Peyer's patch (tissue), 4 donors: ENCODE measurements around the gene TPCN2. TPM values are rescaled to one million over a fixed set of nuclear protein-coding genes. Genes with fewer than 3 reads are reported as not detected.

Experiments
- DNase-seq, 3 donors: peaks; one replicate each; pipeline ENCODE4 v3.0.0-alpha.2; 2017 to 2019
- H3K27ac ChIP-seq, 4 donors: fragments of 200-600 bp; sonication (generic); one replicate each; pipeline ENCODE4 v1.5.1; 2016 to 2019
- H3K27me3 ChIP-seq, 2 donors: fragments of 200-600 bp; sonication (generic); one replicate each; pipeline ENCODE4 v1.5.1; 2019
- H3K36me3 ChIP-seq, 3 donors: fragments of 200-600 bp; sonication (generic); one replicate each; pipeline ENCODE4 v1.5.1; 2016 to 2019
- H3K4me1 ChIP-seq, 4 donors: fragments of 200-600 bp; sonication (generic); one replicate each; pipeline ENCODE4 v1.5.1; 2016 to 2019
- H3K4me3 ChIP-seq, 4 donors: fragments of 200-600 bp; sonication (generic); 1 replicate in 3 of 4; 2 replicates in 1 of 4; pipeline ENCODE4 v1.5.1; 2016 to 2019; ENCODE audit warnings: mild to moderate bottlenecking in 1 of 4
- H3K9me3 ChIP-seq, 4 donors: fragments of 200-600 bp; sonication (generic); one replicate each; pipeline ENCODE4 v1.5.1; 2016 to 2019; ENCODE audit warnings: mild to moderate bottlenecking in 1 of 4
- POLR2A ChIP-seq, 2 donors: fragments of 450-650 bp; IDR thresholded peaks; one replicate each; pipeline ENCODE4 v1.5.1; 2017; ENCODE audit warnings: antibody characterized with exemption in 2 of 2, mild to moderate bottlenecking in 2 of 2, moderate library complexity in 2 of 2
- total RNA-seq, 4 donors: library from RNA; depleted of rRNA; stranded (reverse); fragments of >200 nt; gene quantifications; one replicate each; pipeline ENCODE4 v1.1.0, GENCODE V29; 2016
- TF ChIP-seq, protein P1 (sequence below), 6 experiments: fragments of 450-650 bp in 4 of 6; fragments of 200-600 bp in 2 of 6; sonication (generic) in 1 of 6; IDR thresholded peaks; one replicate each; pipeline ENCODE4 v1.5.1; 2017 to 2019; ENCODE audit warnings: antibody characterized with exemption in 6 of 6, mild to moderate bottlenecking in 3 of 6, moderate library complexity in 1 of 6

Gene TPCN2
- total RNA-seq, 4 donors from 2014 or later: 22.4 to 42.5 (median 33.0) TPM

DNA sequence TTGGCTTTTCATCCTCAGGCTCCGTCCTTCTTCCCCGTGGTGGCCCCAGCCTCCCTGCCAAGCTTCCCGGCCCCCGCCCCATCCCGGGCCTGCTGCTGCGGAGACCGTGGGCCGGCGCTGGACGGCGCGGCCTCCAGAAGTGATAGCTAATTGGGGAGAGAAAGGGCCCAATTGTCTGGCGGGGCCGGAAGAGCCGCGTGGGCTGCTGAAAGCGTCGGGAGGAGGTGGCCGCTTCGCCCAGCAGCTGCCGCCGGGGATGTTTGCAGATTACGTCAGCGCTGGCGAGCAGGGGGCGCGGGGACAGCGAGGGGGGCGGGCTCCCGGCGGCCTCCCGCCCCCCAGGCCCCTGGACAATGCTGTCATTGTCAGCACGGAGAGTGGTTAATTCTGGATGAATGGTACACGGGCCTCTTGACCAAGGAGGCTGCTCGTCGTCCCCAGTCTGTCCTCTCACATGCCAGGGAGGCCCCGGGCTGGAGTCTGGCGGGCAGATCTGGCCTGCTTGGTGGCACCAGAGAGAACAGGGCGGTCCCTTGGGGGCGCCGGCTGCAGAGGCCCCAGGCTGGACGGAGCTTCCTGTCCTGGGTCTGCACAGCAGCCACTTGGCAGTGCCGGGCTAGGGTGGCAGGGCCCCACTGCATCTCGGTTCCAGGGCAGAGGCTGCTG is 108.6 kb downstream of the TPCN2 start:
- Histone ChIP-seq H3K4me1 (peaks cover 0 to 9% (median 0%) of the 10 kb centered on the region in 4 donors), H3K27me3 (no peaks in the 10 kb centered on the region), H3K9me3 (no peaks in the 10 kb centered on the region), H3K4me3 (peak overlapping the region in 1 of 4 donors; percentile 11), H3K36me3 (no peaks in the 10 kb centered on the region), H3K27ac (peak overlapping the region in 1 of 4 donors; percentile 3)
- TF ChIP-seq POLR2A (IDR thresholded peaks at IDR 0.05): no peak
- TF ChIP-seq, protein P1, sequence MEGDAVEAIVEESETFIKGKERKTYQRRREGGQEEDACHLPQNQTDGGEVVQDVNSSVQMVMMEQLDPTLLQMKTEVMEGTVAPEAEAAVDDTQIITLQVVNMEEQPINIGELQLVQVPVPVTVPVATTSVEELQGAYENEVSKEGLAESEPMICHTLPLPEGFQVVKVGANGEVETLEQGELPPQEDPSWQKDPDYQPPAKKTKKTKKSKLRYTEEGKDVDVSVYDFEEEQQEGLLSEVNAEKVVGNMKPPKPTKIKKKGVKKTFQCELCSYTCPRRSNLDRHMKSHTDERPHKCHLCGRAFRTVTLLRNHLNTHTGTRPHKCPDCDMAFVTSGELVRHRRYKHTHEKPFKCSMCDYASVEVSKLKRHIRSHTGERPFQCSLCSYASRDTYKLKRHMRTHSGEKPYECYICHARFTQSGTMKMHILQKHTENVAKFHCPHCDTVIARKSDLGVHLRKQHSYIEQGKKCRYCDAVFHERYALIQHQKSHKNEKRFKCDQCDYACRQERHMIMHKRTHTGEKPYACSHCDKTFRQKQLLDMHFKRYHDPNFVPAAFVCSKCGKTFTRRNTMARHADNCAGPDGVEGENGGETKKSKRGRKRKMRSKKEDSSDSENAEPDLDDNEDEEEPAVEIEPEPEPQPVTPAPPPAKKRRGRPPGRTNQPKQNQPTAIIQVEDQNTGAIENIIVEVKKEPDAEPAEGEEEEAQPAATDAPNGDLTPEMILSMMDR (IDR thresholded peaks at IDR 0.05): no peak
- peak in 1 of 3 donors; percentile 44 for DNase-seq

DNA sequence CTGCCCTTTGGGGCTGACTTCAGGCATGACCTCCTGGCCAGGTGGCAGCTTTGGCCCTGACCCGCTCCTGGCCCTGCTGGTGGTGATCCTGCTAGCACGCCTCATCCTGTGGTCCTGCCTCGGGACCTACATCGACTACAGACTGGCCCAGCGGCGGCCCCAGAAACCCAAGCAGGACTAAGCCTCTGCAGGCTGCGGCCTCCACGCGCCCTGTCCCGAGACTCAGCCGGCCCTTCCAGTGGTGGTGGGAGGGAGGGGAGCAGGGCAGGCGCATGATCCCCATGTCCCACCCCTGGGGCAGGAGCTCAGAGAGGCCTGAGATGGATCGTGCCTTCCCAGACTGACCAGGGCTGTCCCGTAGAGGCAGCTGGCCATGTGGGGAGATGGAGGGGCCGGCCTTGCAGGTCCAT is 109.1 kb downstream of the TPCN2 start:
- Histone ChIP-seq H3K4me3 (no peak overlapping the region), H3K27me3 (no peaks in the 10 kb centered on the region), H3K27ac (no peak overlapping the region), H3K9me3 (no peaks in the 10 kb centered on the region), H3K36me3 (no peaks in the 10 kb centered on the region), H3K4me1 (peaks cover 0 to 9% (median 0%) of the 10 kb centered on the region in 4 donors)
- DNase-seq: peak in 1 of 3 donors; percentile 34
- TF ChIP-seq, protein P1 (IDR thresholded peaks at IDR 0.05): no peak
- no peak for TF ChIP-seq POLR2A (IDR thresholded peaks at IDR 0.05)

DNA sequence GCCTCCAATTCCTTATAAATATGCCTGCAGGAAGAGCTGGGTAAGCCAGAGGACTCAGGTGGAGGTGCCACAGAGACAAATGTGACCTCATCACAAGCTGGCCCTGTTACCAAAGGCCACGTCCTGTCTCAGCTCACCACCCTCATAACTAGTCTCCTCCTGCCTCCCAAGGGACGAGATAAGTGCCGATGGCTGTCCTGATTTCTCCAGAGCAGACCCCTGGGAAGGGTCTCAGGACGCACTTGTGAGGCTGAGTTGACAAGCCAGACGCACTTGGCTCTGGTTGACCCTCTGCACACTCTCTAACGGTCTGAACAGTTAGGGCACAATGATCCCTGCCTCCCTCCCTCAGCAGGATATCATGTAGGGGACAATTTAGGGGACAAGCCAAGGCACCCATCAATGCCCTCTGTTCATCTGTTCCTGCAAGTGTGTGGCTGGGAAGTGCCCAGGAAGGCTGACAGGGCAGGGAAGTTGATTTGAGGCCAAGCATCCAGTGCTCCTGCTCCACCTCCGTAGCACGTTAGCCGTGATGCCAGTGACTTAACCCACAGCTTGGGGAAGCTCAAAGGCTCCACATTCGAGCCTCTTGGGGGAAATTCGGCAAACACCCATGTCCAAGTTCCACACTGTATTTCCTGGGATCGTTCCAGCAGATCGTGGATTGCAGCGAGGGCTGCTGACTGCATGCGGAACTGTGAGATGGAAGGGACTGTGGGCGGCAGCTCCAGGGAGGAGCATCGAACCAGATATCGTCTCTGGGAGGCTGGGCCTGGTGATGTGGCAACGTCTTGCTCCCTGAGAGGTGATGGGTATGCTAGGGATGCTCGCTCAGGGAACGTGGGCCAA is 109.8 kb downstream of the TPCN2 start:
- Histone ChIP-seq H3K27ac (no peak overlapping the region), H3K9me3 (no peaks in the 10 kb centered on the region), H3K4me3 (no peak overlapping the region)

DNA sequence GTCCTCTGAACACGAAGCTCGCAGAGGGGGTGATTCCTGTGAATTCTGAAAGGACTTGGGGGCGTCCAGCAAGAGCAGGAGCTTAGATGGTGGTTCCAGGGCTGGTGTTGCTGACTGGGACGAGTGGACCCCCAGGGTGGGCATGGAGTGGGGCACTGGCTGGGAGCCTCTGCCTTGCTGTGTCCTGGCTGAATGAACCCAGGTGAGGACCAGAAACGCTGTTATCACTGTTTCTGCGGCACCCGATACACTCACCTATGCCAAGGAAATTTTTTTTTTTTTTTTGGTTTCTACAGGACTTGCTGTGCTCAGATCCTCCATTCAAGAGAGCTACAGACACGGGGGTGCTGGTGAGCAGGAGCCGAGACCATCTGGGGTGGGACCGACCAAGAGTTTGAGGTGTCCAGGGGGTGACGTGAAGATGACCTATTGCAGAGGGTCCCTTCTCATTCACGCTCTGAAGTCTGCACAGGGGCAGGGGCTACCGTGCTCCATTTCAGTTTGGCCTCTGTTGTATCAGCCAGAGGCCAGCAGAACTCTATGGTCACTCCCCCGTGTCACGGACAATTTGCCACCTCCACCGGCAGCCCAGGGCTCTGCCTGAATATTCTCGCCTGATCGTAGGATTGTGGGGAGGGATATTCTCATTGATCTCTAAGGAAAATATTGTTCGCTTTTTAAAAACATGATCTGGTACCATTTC is 110.6 kb downstream of the TPCN2 start:
- peaks cover 0 to 9% (median 0%) of the 10 kb centered on the region in 4 donors for H3K4me1 ChIP-seq
- TF ChIP-seq, protein P1 (IDR thresholded peaks at IDR 0.05): no peak
- no peak for TF ChIP-seq POLR2A (IDR thresholded peaks at IDR 0.05)
- H3K27me3 ChIP-seq: no peaks in the 10 kb centered on the region
- DNase-seq: no peak
- H3K9me3 ChIP-seq: no peaks in the 10 kb centered on the region
- H3K36me3 ChIP-seq: no peaks in the 10 kb centered on the region
- H3K27ac ChIP-seq: no peak overlapping the region
- no peak overlapping the region for H3K4me3 ChIP-seq

More for the DNA sequence above, 109.8 kb downstream of the TPCN2 start:
- no peak for TF ChIP-seq POLR2A (IDR thresholded peaks at IDR 0.05)
- TF ChIP-seq, protein P1 (IDR thresholded peaks at IDR 0.05): no peak
- no peaks in the 10 kb centered on the region for H3K27me3 ChIP-seq
- no peaks in the 10 kb centered on the region for H3K36me3 ChIP-seq
- H3K4me1 ChIP-seq: peaks cover 0 to 9% (median 0%) of the 10 kb centered on the region in 4 donors
- DNase-seq: peak in 1 of 3 donors; percentile 29

DNA sequence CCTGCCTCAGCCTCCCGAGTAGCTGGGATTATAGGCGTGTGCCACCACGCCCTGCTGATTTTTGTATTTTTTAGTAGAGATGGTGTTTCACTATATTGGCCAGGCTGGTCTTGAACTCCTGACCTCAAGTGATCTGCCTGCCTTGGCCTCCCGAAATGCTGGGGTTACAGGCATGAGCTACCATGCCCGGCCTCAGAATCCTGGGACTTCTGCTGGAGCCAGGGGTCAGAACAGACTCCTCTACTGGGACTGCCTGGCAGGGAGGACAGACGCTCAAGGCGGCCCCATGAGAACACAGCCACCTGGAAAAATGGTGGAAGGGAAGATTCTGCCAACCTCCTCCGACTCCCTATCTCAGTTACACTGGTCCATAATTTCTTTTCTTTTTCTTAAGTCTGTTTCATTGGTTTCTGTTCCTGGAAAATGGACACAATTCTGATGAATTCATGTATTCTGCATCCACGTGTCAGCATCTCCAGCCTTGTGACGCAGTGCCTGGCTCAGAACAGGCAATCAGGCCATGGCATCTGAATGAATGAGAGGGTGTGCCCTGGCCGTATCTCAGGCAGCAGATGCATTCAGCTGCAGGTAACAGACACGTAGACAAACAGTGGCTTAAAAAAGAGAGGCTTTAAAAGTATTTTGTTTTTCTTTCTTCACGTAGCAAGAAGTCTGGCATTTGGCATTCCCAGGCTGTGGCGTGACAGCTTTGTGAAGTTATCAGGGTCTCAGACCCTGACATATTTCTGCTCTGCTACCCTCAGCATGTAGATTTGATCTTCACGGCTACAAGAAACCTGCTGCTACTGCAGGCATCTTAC is 111.8 kb downstream of the TPCN2 start:
- peak in 1 of 3 donors; percentile 28 for DNase-seq
- H3K27ac ChIP-seq: no peak overlapping the region
- H3K4me1 ChIP-seq: peaks cover 0 to 9% (median 0%) of the 10 kb centered on the region in 4 donors
- no peaks in the 10 kb centered on the region for H3K27me3 ChIP-seq
- no peaks in the 10 kb centered on the region for H3K9me3 ChIP-seq
- no peak for TF ChIP-seq POLR2A (IDR thresholded peaks at IDR 0.05)
- TF ChIP-seq, protein P1 (IDR thresholded peaks at IDR 0.05): no peak
- no peak overlapping the region for H3K4me3 ChIP-seq
- no peaks in the 10 kb centered on the region for H3K36me3 ChIP-seq
